ENCODE data around the gene ITGB5. TPM values are rescaled to one million over a fixed set of nuclear protein-coding genes. Genes with fewer than 3 reads are reported as not detected.

ITGB5 gene
- total RNA-seq, 2 experiments from 2014 or later: 0.47 to 0.85 TPM

- CTCF ChIA-PET: no interaction called here
- H3K36me3 Mint-ChIP-seq (ENCODE audit: low read depth): no peaks in the 10 kb centered on the region
These were observed 82.3 kb downstream of the ITGB5 start for GRCh38 chr3:124804875-124805274.

GRCh38 chr3:124802702-124803101 is 84.5 kb downstream of the ITGB5 start:
- no peak overlapping the region for H3K4me3 ChIP-seq (ENCODE audit: low read length)
- no peaks in the 10 kb centered on the region for H3K9me3 ChIP-seq (ENCODE audit: control insufficient read depth in 1 of 2, insufficient read depth in 1 of 2, low read length in 2 of 2)
- ATAC-seq (ENCODE audit: poor library complexity): no peak
- CTCF ChIA-PET: no interaction called here
- no peaks in the 10 kb centered on the region for H3K27me3 ChIP-seq (ENCODE audit: control insufficient read depth in 1 of 2, insufficient read depth in 2 of 2, low read length in 2 of 2)
- no peaks in the 10 kb centered on the region for H3K4me1 ChIP-seq (ENCODE audit: insufficient read depth, low read length)
- Mint-ChIP-seq H3K9me3 (no peaks in the 10 kb centered on the region), H3K4me1 (ENCODE audit: low read depth) (no peaks in the 10 kb centered on the region), H3K27ac (no peak overlapping the region), H3K27me3 (peaks cover 4% of the 10 kb centered on the region), H3K36me3 (ENCODE audit: low read depth) (no peaks in the 10 kb centered on the region), H3K4me3 (no peak overlapping the region)
- intact Hi-C loops (cut with DNase I, micrococcal nuclease): no loop called here
- POLR2A ChIA-PET: no interaction called here
- H3K36me3 ChIP-seq (ENCODE audit: insufficient read depth, low read length): no peaks in the 10 kb centered on the region
- TF ChIP-seq CTCF (IDR thresholded peaks at IDR 0.05): no peak
- no peak overlapping the region for H3K27ac ChIP-seq (ENCODE audit: low read depth in 1 of 2, low read length in 2 of 2)
- no peak for DNase-seq

More at GRCh38 chr3:124804875-124805274, 82.3 kb downstream of the ITGB5 start:
- POLR2A ChIA-PET: no interaction called here
- Histone ChIP-seq H3K27ac (ENCODE audit: low read depth in 1 of 2, low read length in 2 of 2) (no peak overlapping the region), H3K4me1 (ENCODE audit: insufficient read depth, low read length) (no peaks in the 10 kb centered on the region), H3K9me3 (ENCODE audit: control insufficient read depth in 1 of 2, insufficient read depth in 1 of 2, low read length in 2 of 2) (no peaks in the 10 kb centered on the region), H3K4me3 (ENCODE audit: low read length) (no peak overlapping the region), H3K36me3 (ENCODE audit: insufficient read depth, low read length) (no peaks in the 10 kb centered on the region), H3K27me3 (ENCODE audit: control insufficient read depth in 1 of 2, insufficient read depth in 2 of 2, low read length in 2 of 2) (peaks cover 0 to 2% of the 10 kb centered on the region in 2 experiments)
- intact Hi-C loops (cut with DNase I, micrococcal nuclease): no loop called here
- no peaks in the 10 kb centered on the region for H3K4me1 Mint-ChIP-seq (ENCODE audit: low read depth)
- no peak for DNase-seq
- H3K4me3 Mint-ChIP-seq: no peak overlapping the region
- H3K27ac Mint-ChIP-seq: no peak overlapping the region
- peaks cover 13% of the 10 kb centered on the region for H3K27me3 Mint-ChIP-seq
- no peak for TF ChIP-seq CTCF (IDR thresholded peaks at IDR 0.05)
- H3K9me3 Mint-ChIP-seq: no peaks in the 10 kb centered on the region
- no peak for ATAC-seq (ENCODE audit: poor library complexity)

- TF ChIP-seq CTCF (IDR thresholded peaks at IDR 0.05): no peak
- no peaks in the 10 kb centered on the region for H3K9me3 Mint-ChIP-seq
- Histone ChIP-seq H3K27ac (ENCODE audit: low read depth in 1 of 2, low read length in 2 of 2) (no peak overlapping the region), H3K9me3 (ENCODE audit: control insufficient read depth in 1 of 2, insufficient read depth in 1 of 2, low read length in 2 of 2) (no peaks in the 10 kb centered on the region), H3K4me3 (ENCODE audit: low read length) (no peak overlapping the region), H3K36me3 (ENCODE audit: insufficient read depth, low read length) (no peaks in the 10 kb centered on the region), H3K27me3 (ENCODE audit: control insufficient read depth in 1 of 2, insufficient read depth in 2 of 2, low read length in 2 of 2) (no peaks in the 10 kb centered on the region), H3K4me1 (ENCODE audit: insufficient read depth, low read length) (no peaks in the 10 kb centered on the region)
- POLR2A ChIA-PET: no interaction called here
- DNase-seq (no peak), ATAC-seq (ENCODE audit: poor library complexity) (no peak)
- no peak overlapping the region for H3K4me3 Mint-ChIP-seq
- H3K36me3 Mint-ChIP-seq (ENCODE audit: low read depth): no peaks in the 10 kb centered on the region
- CTCF ChIA-PET: interaction anchor here (0.6 kb wide), 1 partner anchor 56 kb away, joined by 3 read pairs; no protein-coding TSS in a partner anchor
- intact Hi-C loops (cut with DNase I, micrococcal nuclease): no loop called here
- no peaks in the 10 kb centered on the region for H3K4me1 Mint-ChIP-seq (ENCODE audit: low read depth)
- H3K27ac Mint-ChIP-seq: no peak overlapping the region
- H3K27me3 Mint-ChIP-seq: peaks cover 4% of the 10 kb centered on the region
These were observed 85.0 kb downstream of the ITGB5 start for GRCh38 chr3:124802061-124802698.

Data from CD4-positive, alpha-beta T cell (primary cell).